ENCODE data around the gene CCL4.
"Not testable (repeated sequence)": the region's sequence is repeated elsewhere in the genome, so short reads cannot be mapped to it uniquely, and the experiment has no call there.

GRCh38 chr17:36115649-36115977, 12.0 kb downstream of the CCL4 start:
- not testable (repeated sequence) for TF ChIP-seq CTCF, POLR2A (IDR thresholded peaks at IDR 0.05)
